Skin epidermis (tissue), 12 donors: Measurements from ENCODE around the gene DDB1.
A peak's percentile ranks its signal among the peaks of the same experiment; 100 is the strongest.

ENCODE experiments used
- H3K27ac ChIP-seq, 21 experiments: fragments of 200-600 bp; sonication (generic) in 11 of 21; one replicate each; pipeline ENCODE4 v1.5.0; 2020; ENCODE audit warnings: mild to moderate bottlenecking in 3 of 21, inconsistent platforms in 2 of 21, moderate library complexity in 2 of 21
- H3K4me3 ChIP-seq, 7 experiments: fragments of 200-600 bp; sonication (generic) in 2 of 7; one replicate each; pipeline ENCODE4 v1.5.0; 2020; ENCODE audit warnings: inconsistent platforms in 2 of 7, mild to moderate bottlenecking in 2 of 7, moderate library complexity in 1 of 7

The DDB1 gene

GRCh38 chr11:61332797-61333549 lies at the start of gene DDB1, which contains the start of gene TKFC:
Gene DDB1, minus strand, starts transcription at chr11:61333105. Its CDS starts 137 bp downstream, at chr11:61332968.
Gene TKFC, plus strand, starts transcription at chr11:61333228. Its CDS starts 1,501 bp downstream, at chr11:61334729.
- peak within 1 kb of the TSS; percentile 79 to 99 (median 95) for H3K27ac ChIP-seq
- H3K4me3 ChIP-seq: peak within 1 kb of the TSS; percentile 69 to 96 (median 89)

- no peak overlapping the region for H3K27ac ChIP-seq
- no peak overlapping the region for H3K4me3 ChIP-seq
Observed at GRCh38 chr11:61380884-61381283, 48.0 kb upstream of the DDB1 start.

- H3K27ac ChIP-seq: peak overlapping the region in 20 of 21 experiments; percentile 32 to 85 (median 64)
Observed at GRCh38 chr11:61378713-61379313, 45.9 kb upstream of the DDB1 start.

GRCh38 chr11:61377461-61378160 lies 44.7 kb upstream of the DDB1 start:
- Histone ChIP-seq H3K4me3 (no peak overlapping the region), H3K27ac (peak overlapping the region in 9 of 21 experiments; percentile 43 to 85 (median 73))

More at GRCh38 chr11:61378713-61379313, 45.9 kb upstream of the DDB1 start:
- no peak overlapping the region for H3K4me3 ChIP-seq

DNA sequence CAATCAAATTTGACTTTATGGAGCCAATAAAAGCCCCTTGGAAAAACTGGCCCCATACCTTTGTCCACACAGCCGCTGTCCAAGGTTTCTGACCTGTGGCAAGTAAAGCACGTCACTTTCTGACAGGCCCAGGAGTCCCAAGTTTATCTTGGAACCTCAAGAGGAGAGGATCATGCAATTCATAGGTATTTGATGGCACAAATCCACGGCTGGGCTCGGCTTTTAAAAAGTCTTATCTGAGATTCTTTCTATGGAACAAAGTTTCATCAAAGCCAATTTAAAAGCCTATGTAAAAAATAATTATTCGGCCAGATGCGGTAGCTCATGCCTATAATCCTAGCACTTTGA lies 42.8 kb upstream of the DDB1 start:
- Histone ChIP-seq H3K27ac (peak overlapping the region in 3 of 21 experiments; percentile 28 to 55 (median 30)), H3K4me3 (no peak overlapping the region)

DNA sequence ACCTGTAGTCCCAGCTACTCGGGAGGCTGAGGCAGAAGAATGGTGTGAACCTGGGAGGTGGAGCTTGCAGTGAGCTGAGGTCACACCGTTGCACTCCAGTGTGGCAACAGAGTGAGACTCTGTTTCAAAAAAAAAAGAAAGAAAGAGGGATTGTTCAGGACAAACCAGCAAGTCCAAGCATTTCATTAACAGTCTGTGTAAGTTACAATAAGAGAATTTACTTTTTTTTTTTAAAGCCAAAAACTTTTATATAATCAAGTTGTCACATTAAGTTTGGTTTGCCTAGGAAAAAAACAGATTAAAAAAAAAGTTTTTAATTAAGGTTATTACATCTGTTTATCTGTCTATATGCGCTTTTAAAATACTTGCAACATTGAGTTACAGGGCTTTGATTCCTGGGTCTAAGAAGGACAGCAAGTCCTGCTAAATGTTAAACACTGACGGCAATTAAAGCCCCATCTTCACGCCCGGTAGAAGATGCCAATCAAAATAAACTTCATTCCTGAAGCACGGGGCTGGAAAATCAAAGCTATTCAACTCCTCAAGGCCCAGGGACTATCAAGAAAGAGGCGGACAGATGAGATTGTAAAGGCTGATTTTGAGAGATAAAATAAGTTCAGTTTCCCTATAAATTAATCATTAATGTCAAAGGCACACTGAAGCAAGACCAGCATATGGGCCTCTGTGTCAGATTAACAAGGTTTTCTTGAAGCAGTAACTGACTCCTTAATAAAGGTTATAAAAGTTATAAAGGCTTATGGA lies 39.9 kb upstream of the DDB1 start:
- no peak overlapping the region for H3K4me3 ChIP-seq
- H3K27ac ChIP-seq: peak overlapping the region in 1 of 21 experiments; percentile 10

DNA sequence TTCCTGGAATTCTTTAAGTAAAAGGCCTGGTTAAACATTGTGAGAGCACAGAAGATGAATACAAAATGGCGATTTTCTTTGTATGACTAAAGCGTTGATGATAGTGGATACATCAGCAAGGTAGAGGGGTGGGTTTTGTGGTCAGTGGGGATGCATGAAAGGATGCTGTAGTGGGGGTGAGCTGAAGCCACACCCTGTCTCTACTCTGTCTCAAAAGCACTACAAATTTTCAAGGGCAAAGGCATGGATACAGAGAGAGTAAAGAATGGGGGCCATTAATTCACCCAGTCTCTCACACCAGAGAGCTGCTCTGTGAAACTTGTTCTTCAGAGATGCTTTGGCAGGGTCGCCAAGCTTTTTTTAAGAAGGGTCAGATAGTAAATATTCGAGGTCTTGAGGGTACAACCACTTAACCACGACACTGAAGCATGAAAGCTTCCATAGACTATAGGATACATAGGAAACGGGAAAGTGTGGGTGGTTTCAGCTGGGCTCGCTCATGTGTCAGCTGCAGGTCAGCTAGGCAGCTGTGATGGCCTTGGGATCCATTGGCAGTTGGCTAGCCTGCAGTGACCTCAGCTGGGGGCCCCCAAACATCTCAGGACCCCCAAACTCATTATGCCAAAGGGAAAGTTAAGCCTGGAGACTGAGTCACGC lies 37.6 kb upstream of the DDB1 start:
- no peak overlapping the region for H3K4me3 ChIP-seq
- H3K27ac ChIP-seq: peak overlapping the region in 20 of 21 experiments; percentile 16 to 93 (median 73)

GRCh38 chr11:61369372-61370348 lies 36.8 kb upstream of the DDB1 start:
- Histone ChIP-seq H3K4me3 (no peak overlapping the region), H3K27ac (peak overlapping the region; percentile 7 to 93 (median 73))

DNA sequence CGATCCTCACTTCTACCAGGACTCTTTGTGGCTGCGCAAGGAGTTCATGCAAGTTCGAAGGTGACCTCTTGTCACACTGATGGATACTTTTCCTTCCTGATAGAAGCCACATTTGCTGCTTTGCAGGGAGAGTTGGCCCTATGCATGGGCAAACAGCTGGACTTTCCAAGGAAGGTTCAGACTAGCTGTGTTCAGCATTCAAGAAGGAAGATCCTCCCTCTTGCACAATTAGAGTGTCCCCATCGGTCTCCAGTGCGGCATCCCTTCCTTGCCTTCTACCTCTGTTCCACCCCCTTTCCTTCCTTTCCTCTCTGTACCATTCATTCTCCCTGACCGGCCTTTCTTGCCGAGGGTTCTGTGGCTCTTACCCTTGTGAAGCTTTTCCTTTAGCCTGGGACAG lies 35.7 kb upstream of the DDB1 start:
- Histone ChIP-seq H3K4me3 (no peak overlapping the region), H3K27ac (peak overlapping the region in 17 of 21 experiments; percentile 1 to 93 (median 72))

DNA sequence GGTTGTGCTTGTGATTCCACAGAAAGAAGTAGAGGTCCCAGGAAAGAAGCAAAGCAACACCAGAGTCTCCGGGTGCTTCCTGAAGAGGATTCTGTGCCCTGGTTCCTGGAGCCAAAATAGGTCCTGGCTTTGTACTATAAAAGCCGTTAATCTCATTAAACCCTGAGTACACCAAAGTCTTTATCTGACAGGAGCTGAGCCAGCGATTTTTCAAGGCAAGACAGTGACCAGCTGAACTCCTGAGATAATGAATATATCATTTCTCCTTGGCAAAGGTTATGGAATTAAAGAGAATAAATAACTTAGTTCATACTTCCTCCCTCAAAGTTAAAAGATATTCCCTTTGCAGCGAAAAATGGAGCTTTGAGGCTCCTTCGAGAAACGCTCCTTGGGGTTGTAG lies 34.5 kb upstream of the DDB1 start:
- peak overlapping the region in 4 of 21 experiments; percentile 14 to 72 (median 24) for H3K27ac ChIP-seq

DNA sequence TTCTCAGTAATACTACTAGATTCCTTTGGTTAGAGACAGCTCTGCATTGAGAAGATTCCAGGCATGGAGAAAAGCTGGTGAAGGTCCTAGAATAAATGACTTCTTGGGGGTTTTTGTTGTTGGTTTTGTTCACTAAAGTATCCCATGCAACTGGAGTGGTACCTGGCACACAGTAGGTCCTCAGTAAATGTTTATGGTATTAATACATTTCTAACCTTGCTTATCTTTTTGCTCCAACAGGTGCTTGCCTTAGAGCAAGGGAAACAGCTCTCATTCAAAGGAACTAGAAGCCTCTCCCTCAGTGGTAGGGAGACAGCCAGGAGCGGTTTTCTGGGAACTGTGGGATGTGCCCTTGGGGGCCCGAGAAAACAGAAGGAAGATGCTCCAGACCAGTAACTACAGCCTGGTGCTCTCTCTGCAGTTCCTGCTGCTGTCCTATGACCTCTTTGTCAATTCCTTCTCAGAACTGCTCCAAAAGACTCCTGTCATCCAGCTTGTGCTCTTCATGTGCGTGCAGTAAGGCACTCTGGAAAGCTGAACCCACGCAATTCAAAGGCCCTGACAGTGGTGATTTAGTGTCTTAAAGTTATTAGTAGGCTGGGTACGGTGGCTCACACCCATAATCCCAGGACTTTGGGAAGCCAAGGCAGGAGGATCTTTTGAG lies 31.2 kb upstream of the DDB1 start:
- peak overlapping the region in 3 of 21 experiments; percentile 27 to 100 (median 97) for H3K27ac ChIP-seq
- no peak overlapping the region for H3K4me3 ChIP-seq

More for the DNA sequence above, 34.5 kb upstream of the DDB1 start:
- no peak overlapping the region for H3K4me3 ChIP-seq

- peak overlapping the region; percentile 50 to 80 (median 71) for H3K4me3 ChIP-seq
- peak overlapping the region in 20 of 21 experiments; percentile 94 to 100 (median 99) for H3K27ac ChIP-seq
Observed at GRCh38 chr11:61362542-61362875, 29.6 kb upstream of the DDB1 start.

DNA sequence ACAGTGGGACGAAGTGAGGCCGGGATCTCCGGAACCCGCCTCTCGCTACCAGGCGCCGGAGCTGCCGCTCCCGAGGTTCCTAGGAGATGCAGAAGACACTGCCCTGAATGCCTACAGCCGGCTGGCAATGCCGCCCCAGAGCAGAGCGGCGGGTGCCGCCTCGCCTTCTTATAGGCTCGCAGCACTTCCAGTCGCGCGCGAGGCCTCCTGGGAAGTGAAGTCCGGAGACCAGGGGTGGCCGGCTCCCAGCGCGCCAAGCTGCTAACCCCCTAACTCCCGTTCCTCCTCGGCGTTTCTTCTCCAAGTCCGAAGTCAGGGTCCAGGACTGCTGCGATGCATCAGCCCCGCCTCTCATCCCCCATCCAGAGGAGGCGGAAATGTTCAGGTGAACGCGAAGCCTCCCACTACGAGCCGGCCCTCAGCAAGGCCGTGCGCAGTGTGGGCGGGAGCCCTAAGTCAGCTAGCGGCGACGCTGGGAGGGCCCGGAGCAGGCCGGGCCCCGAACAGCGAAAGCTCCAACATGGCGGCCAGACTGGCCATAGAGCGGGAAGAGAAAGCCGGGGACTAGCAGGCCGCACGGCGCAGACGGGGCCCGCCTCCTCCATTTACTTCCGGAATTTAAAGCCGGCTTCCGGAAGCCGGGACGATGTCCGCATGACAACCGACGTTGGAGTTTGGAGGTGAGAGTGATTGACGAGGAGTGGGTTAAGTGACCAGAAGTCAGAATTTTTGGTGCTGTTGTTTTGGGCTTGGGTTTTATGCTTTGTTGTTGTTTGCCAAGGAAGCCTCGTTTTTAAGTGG lies 29.0 kb upstream of the DDB1 start, which contains the start of the genes CYB561A3 and TMEM138:
Gene CYB561A3 (minus strand): TSS at position 142 of the 801 bp plus-strand sequence. CDS start 5,169 bp downstream, outside the sequence.
Gene TMEM138 (plus strand): TSS at position 634 of the 801 bp plus-strand sequence. CDS start 2,017 bp downstream, outside the sequence.
- peak within 1 kb of the TSS; percentile 50 to 80 (median 71) for H3K4me3 ChIP-seq
- H3K27ac ChIP-seq: peak within 1 kb of the TSS; percentile 68 to 100 (median 99)

- H3K27ac ChIP-seq: peak overlapping the region; percentile 33 to 100 (median 99)
- H3K4me3 ChIP-seq: peak overlapping the region; percentile 50 to 80 (median 71)
Observed at GRCh38 chr11:61361237-61361740, 28.4 kb upstream of the DDB1 start.

- Histone ChIP-seq H3K4me3 (peak overlapping the region in 1 of 7 experiments; percentile 80), H3K27ac (peak overlapping the region in 9 of 21 experiments; percentile 9 to 100 (median 97))
Observed at GRCh38 chr11:61359516-61359915, 26.6 kb upstream of the DDB1 start.

DNA sequence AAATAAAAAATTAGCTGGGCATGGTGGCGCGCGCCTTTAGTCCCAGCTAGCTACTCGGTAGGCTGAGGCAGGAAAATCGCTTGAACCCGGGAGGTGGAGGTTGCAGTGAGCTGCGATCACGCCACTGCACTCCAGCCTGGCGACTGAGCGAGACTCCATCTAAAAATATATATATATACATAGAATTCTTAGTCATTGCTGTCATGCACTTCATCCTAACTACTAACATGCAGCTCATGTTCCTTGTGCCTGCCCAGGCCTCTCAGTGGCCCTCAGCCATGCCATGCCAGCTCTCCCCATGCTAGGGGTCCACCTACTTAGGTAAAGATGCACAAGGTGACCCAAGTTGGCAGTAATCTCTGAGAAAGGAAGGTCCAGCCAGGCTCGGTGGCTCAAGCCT lies 25.7 kb upstream of the DDB1 start:
- peak overlapping the region in 3 of 21 experiments; percentile 2 to 100 (median 98) for H3K27ac ChIP-seq
- no peak overlapping the region for H3K4me3 ChIP-seq
